T47D (cell line): ENCODE data around the gene GP1BB.

Source experiments
- DNase-seq, 2 experiments: peaks; one replicate each; pipeline versions ENCODE4 v3.0.0 to v3.0.0-alpha.2; 2011 to 2012; ENCODE audit warnings: low read depth in 1 of 2, low spot score in 1 of 2
- JUND ChIP-seq: IDR thresholded peaks from 2 replicates; pipeline ENCODE4 v1.6.1; 2012; ENCODE audit warnings: low read depth
- in situ Hi-C: cut with HindIII; loops from 2 replicates; pipeline ENCODE4 v1.10.0; 2016; ENCODE audit warnings: low sequenced_read_pairs, low pct_unique_long_range_greater_than_20kb

The GP1BB gene

DNA sequence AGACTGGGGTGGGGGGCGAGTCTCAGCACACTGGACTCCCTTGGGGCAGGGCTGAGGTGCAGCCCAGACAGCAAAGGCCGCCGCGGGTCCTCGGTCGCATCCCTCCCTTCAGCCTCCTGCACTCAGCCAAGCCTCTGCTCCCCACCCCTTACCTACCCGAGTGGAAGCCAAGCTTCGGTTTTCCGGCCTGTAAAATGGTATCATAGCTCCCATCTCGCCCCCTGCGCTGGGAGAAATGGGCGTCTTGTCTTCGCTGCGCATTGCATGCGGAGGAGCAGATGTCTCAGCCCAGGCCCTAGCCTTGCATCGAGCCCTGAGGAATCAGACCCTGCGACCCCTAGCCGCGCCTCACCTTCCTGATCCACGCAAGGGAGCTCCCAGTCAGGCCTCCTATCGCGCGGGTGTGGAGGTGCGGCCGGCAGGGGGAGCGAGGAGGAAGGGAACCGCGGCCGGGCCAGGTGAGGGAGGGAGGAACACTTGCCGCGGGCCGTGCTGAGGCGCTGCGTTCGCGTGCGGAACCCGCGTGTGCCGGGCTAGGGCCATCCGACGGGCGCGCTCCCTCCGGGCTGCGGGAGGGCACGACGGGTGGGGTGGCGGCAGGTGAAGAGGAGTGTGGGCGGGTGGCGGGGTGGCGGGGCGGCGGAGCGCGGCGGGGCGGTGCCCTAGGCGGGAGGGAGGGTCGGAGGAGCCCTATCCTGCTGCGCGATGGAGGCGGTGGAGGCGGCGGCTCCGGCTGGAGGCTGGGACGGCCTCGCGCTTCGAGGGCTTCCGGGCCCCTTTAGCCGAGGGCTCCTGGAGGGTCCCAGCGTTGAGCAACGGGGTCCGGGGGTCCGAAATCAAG, 33.2 kb downstream of the GP1BB start:
- peak; percentile 82 to 93 for DNase-seq
- in situ Hi-C loops = no loop called here
- TF ChIP-seq JUND = no peak

DNA sequence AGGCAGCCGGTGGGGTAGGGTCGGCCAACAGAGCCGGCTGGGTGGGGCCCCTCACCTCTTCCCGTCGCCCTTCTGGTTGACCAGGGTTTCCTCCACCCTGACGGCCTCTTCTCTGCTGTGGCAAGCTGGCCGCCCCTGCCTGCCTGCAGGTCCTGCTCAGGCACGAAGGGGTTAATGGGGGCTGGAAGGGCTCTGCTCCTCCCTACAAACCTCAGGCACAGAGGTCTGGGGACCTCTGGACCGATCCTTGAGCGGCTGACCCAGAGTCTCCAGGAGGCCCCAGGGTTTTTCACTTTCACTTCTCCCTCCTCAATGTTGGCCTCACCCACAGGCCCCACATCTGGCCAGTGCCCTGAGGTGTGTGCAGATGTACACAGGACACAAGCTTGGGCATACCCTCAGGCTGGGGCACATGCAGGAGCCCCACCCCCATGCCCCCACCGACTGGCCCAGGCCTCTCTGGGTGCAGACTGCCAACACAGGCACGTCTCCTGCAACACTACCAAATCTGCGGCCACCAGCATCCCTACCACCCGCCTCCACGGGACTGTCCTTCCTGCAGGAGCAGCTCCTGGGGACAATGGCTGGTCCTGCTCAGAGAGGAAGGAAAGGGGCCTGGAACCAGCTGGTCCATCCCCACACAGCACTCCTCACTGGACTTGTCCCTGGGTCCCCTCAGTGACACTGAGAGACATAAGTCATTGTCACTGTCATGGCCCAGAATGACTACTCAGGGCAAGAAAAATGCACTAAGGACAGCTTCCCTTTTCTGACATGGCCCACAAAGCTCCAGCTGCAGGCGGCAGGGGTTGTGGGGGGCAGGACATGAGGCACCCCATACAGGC, 34.0 kb downstream of the GP1BB start:
- in situ Hi-C loops = no loop called here
- DNase-seq = no peak
- no peak for TF ChIP-seq JUND

DNA sequence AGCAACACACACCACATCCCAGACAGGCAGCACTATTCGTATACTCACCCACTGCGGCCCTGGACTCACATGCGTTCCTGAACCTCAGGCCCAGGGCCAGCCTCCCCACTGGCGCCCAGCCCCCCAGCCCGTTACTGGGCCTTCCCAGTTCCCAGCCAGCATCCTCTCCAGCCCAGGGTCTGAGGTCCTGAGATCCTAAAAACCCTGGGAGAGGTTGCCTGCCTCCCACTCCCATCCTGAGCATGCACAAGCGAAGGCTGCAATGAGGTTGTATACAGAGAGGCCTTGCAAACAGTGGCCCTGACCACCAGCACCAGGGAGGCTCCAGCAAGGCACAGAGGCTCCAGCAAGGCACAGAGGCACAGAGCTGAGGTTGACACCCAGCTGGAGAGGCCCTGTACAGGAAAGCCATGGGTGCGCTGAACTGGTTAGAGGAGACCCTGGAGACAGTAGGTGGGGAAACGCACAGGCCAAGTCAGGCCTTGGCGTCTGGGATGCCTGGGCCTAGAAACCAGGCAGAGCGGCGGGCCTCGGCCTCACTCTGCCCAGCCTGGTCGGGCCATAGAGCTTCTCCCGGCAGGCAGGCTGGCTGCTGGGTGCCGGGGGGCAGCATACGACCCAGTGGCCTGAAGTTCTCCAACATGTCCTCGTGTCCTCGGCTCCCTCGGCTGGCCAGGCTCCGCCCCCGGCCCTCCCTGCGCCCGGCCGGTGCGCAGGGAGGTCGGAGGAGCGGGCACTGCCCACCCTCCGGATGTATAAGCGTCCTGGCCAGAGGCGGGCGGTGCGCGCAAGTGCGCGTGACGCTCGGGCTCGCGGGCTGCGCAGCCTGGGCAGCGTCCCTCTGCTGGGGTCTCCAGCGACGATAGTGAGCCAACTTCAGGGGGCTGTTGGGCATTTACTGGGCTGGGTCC, 34.9 kb downstream of the GP1BB start:
- DNase-seq = no peak
- no peak for TF ChIP-seq JUND

DNA sequence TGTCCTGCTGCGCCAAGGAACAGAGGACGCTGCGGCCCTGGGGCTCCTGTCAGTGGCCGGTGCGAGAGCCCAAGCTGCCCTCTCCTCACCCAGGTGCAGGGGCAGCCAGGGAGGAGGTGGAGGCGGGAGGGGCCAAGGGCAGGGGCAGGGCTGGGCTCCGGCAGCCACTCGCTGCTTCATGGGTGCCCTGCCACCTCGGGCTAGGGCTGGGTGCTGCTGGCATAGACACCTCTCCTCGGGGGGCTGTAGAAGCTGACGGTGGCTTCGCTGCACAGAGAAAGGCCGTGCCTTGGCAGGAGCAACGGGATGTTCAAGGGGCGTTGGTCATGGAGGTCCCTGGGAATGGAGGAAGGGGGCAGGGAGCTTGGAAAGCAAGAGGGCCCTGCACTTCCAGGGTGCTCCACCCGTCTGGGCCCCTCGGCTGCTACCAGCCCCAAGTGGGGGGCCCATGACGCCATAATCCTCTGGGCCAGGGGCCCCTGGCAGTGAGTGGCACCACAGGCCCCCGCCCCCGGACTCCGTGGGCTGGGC, 35.6 kb downstream of the GP1BB start:
- in situ Hi-C loops = no loop called here
- TF ChIP-seq JUND = no peak
- no peak for DNase-seq

More for the DNA sequence above, 34.9 kb downstream of the GP1BB start:
- in situ Hi-C loops = no loop called here

DNA sequence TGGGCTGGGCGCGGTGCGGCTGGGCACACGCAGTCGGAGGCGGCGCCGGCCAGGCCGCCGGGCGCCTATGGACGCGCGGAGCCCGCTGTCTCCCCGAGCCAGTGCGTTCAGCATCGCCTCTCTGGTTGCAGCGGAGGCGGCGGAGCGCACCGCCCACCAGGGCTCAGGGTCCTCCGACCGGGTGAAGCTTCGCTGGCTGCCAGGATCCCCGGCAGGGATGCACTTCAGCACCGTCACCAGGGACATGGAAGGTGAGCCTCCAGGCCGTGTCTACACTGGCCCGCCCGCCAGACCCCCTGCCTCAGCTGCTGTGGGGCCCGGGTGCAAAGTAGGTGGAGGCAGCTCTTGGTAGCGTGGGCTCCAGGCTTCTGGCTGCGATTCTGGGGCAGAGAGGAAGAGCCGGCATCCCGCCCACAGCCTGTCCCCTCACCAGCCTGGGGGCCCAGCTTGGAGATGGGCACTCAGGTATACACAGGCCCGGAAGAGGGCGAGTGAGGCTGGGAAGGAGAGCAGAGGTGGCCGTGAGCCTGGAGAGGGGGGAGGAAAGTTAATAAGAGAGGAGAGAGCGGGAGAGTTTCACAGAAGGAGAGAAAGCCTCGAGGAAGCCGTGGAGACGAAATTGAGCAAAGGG, 36.2 kb downstream of the GP1BB start:
- TF ChIP-seq JUND = no peak
- DNase-seq = no peak
- in situ Hi-C loops = no loop called here

- no peak for DNase-seq
- in situ Hi-C loops = no loop called here
- no peak for TF ChIP-seq JUND
These were observed 37.0 kb downstream of the GP1BB start, which contains the start of gene TBX1 for GRCh38 chr22:19760058-19760950. Gene TBX1, plus strand, starts transcription at chr22:19760778. Its CDS starts 66 bp downstream, at chr22:19760844.

DNA sequence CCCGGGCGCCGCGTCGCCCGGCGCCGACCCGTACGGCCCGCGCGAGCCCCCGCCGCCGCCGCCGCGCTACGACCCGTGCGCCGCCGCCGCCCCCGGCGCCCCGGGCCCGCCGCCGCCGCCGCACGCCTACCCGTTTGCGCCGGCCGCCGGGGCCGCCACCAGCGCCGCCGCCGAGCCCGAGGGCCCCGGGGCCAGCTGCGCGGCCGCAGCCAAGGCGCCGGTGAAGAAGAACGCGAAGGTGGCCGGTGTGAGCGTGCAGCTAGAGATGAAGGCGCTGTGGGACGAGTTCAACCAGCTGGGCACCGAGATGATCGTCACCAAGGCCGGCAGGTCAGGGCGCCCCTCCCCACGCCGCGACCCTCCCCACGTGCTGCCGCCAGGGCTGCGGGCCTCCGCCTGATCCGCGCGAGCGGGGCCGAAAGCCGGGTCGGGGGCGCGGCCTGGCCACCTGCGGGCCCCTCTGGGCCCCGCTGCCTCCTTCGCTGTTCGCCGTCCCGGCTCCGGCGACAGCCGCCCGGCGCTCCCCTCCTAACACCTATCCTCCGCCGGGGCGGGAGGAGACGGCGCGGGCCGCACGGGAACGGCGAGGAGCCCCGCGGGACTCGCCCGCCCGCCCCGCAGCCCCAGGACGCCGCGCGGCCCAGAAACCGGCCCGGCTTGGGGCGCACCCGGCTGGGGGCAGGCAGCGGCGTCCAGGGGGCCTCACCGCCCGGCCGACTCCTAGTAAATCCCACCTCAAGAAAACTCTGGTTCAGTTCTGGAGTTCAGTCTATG, 37.8 kb downstream of the GP1BB start:
- TF ChIP-seq JUND = no peak
- DNase-seq = no peak
- in situ Hi-C loops = no loop called here

DNA sequence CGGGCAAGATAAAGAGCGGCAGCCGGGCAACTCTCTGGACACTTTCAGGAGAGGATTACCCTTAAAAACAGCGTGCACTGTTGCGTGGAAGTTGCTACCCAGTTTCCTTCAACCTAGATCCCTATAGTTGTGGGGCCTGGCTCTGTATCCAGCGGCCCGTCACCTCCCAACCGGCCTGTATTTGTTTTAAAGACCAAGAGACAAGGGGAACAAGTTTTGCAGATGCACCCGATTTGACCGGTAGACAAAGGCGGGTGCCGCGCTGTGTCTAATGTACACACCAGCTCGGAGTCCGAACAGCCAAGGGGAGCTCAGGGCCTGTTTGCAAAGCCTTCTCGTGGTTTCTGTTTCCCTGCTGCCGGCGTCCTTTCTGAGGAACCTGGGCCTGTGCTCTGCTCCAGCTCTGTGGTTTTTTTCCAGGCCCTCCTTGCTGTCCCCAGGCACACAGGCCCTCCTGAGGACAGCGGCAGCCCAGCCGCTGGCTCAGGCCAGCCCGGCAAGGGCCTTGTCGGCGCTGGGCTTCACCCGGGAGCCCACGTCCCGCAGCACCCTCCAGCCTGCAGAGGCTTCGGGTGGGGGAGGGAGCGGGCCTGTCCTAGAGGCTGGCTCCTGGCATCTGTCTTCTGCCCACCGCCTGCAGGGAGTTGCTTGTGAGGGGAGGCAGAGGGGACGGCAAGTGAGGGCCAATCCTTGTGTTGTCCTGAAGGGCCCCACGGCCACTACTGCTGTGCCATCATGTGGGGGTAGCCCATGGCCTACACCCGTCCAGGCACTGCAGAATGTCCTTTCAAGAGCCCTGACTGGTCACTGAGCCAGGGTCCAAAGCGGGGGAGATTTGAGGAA, 38.6 kb downstream of the GP1BB start:
- TF ChIP-seq JUND = no peak
- peak; percentile 69 to 85 for DNase-seq
- in situ Hi-C loops = no loop called here
